IPS-15b (cell line): ENCODE results near the gene AATF.

Experiments
- H3K27me3 ChIP-seq: one replicate; pipeline ENCODE4 v1.6.1; 2013; ENCODE audit warnings: low read length; ENCODE audit not compliant: control insufficient read depth, insufficient read depth
- H3K36me3 ChIP-seq: one replicate; pipeline ENCODE4 v1.6.1; 2013; ENCODE audit warnings: low read length; ENCODE audit not compliant: control insufficient read depth, insufficient read depth
- H3K4me1 ChIP-seq: one replicate; pipeline ENCODE4 v1.6.1; 2013; ENCODE audit warnings: mild to moderate bottlenecking, low read length; ENCODE audit not compliant: control insufficient read depth, insufficient read depth
- H3K4me3 ChIP-seq: one replicate; pipeline ENCODE4 v1.5.1; 2013; ENCODE audit warnings: low read depth, low read length
- H3K9ac ChIP-seq: one replicate; pipeline ENCODE4 v1.6.1; 2013; ENCODE audit warnings: low read depth, mild to moderate bottlenecking, low read length
- H3K9me3 ChIP-seq: one replicate; pipeline ENCODE4 v1.6.1; 2013; ENCODE audit warnings: mild to moderate bottlenecking, low read length; ENCODE audit not compliant: control insufficient read depth, insufficient read depth

The AATF gene

DNA sequence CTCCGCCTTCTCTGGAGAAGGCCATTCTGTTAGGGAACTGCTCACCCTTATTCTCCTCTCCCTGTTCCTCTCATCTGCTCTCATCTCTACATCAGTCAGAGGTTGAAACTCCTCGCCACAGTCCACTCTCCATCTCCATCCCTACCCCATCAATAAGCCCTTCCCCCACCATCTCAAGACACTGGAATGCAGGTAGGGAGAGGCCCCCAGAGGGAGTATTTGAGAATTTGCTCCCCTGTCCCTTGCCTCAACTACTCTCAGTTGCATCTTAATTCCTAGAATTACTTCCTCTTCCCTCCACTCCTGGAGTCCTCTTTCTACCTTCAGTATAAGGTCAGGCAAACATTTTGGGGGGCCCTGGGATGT is 2.0 kb upstream of the AATF start:
- Histone ChIP-seq H3K9me3 (no peaks in the 10 kb centered on the region), H3K36me3 (no peaks in the 10 kb centered on the region), H3K9ac (no peak overlapping the region), H3K27me3 (peaks cover 74% of the 10 kb centered on the region), H3K4me3 (peak overlapping the region; percentile 6), H3K4me1 (peaks cover 14% of the 10 kb centered on the region)

DNA sequence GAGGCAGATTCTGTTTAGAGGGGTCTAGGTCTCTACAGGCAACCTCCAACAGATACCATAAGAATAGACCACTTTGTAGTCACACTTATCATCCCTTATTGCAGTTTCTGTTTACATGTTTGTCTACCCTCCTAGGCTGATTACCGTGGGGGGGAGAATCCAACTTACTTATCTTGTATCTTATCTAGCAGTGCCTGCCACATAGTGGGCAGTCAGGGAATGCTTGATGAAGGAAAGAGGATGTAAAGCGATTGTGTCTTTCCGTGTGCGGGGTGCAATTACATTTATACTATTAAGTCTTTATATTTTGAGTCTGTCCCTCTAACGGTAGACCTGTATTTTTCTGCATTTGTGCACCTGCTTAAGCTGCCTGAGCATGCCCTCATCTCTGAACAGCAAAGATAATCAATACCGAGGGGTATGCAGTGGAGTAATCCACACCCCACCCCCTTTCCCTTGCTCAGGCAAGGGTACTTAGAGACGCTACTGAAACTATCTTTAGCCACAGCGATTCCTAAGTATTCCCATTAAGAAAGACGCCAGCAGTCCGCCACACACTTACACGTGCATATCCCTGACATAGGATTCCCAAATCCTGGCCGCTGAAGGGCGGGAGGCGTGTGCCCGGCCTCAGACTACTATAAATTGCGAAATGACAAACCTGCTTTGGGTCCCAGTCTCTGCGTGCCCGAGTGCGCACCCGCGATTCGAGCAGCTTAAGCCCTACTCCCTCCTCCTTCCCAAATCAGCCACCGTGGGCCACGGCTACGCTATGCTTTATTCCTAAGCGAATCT is 635 bp upstream of the AATF start:
- Histone ChIP-seq H3K9me3 (no peaks in the 10 kb centered on the region), H3K9ac (no peak overlapping the region)

DNA sequence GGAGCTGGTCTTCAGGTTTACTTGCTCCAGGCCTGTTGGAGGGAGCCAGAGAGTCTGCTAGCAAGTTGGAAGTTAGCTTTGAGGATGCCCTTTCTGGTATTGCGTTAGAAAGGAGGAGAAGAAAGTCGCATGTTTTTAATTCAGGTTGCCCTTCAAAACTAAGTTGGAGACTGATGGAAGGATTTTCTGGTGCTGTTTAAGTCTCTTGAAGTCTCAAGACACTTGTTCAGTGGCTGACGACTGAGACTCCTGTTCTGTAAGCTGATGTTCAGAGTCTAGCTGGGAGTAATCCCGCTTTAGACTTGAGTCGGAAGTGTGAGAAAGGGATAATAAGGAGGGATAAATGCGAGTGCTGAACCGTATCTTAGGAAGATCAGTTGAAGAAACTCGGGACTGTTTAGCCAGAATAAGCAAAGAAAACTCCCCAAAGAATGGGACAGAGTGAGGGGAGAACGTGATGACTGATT is 740 bp downstream of the AATF start:
- Histone ChIP-seq H3K36me3 (peaks cover 7% of the 10 kb centered on the region), H3K4me1 (peaks cover 14% of the 10 kb centered on the region), H3K9ac (peak overlapping the region; percentile 77), H3K9me3 (no peaks in the 10 kb centered on the region), H3K27me3 (peaks cover 47% of the 10 kb centered on the region), H3K4me3 (peak overlapping the region; percentile 89)

More for the DNA sequence above, 635 bp upstream of the AATF start:
- H3K36me3 ChIP-seq, result peaks cover 5% of the 10 kb centered on the region
- H3K4me1 ChIP-seq, result peaks cover 14% of the 10 kb centered on the region
- H3K27me3 ChIP-seq, result peaks cover 60% of the 10 kb centered on the region
- peak overlapping the region; percentile 89 for H3K4me3 ChIP-seq

DNA sequence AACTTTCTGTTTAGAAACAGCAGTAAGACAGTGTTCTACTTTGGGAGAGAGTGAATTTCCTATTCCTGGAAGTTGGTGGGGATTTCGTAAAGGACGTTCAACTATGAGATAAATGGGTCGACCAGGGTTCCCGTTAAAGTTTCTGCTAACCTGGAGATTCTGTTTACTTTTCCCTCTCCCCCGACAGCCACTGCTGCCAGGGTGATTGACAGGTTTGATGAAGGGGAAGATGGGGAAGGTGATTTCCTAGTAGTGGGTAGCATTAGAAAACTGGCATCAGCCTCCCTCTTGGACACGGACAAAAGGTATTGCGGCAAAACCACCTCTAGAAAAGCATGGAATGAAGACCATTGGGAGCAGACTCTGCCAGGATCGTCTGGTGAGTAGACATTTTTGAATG is 1.3 kb downstream of the AATF start:
- H3K27me3 ChIP-seq, result peaks cover 41% of the 10 kb centered on the region
- H3K36me3 ChIP-seq, result peaks cover 8% of the 10 kb centered on the region
- H3K9me3 ChIP-seq, result no peaks in the 10 kb centered on the region
- no peak overlapping the region for H3K9ac ChIP-seq
- H3K4me1 ChIP-seq, result peaks cover 14% of the 10 kb centered on the region
- peak overlapping the region; percentile 89 for H3K4me3 ChIP-seq

DNA sequence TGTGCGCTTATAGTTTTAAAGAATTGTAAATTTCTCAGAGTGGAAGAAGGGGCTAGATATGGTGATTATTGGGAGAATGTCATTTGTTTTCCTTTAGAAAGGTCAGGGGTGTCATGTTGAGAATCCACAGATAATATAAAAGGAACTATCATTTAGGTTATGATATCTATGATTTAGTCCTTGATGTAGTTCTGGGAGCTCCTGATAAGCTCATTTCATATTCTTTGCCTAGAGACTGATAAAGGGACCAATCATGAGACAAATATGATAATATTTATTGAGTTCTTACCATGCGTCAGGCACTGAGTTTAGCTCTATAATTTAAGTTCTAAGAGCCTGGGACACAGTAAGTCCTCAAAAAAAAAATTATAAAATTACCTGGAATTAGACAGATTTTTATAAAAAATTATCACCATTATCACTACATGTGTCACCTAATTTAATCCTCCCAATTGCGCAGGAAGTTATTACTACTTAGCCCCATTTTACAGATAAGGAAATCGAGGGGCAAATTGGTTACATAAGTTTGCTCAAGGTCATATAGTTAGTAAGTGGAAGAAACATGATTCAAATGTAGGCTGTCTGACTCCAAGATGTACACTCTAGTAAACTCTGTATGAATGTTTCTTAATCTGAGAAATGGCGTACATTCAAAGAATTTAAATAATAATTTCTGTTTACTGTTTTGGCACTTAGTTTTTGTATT is 2.5 kb downstream of the AATF start:
- H3K4me3 ChIP-seq, result no peak overlapping the region

DNA sequence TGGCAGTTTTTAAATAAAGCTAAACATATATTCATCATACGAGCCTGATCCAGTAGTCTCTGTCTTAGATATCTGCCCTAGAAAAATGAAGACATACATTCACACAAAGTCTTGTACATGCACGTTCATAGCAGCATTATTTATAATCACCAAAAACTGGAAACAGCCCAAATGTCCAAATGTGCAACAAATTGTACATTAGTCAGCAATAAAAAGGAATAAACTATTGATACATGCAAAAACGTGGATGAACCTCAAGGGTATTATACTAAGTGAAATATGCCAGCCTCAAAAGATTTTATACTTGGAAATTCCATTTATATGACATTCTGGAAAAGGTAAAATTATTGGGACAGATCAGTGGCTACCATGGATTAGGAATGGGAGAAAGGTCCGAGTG is 22.8 kb downstream of the AATF start:
- H3K9ac ChIP-seq, result no peak overlapping the region
- H3K27me3 ChIP-seq, result no peaks in the 10 kb centered on the region
- H3K9me3 ChIP-seq, result no peaks in the 10 kb centered on the region
- peaks cover 5% of the 10 kb centered on the region for H3K4me1 ChIP-seq
- H3K36me3 ChIP-seq, result no peaks in the 10 kb centered on the region
- no peak overlapping the region for H3K4me3 ChIP-seq

More for the DNA sequence above, 2.5 kb downstream of the AATF start:
- Histone ChIP-seq H3K36me3 (peaks cover 11% of the 10 kb centered on the region), H3K27me3 (peaks cover 29% of the 10 kb centered on the region), H3K9ac (no peak overlapping the region), H3K4me1 (peaks cover 10% of the 10 kb centered on the region), H3K9me3 (no peaks in the 10 kb centered on the region)

DNA sequence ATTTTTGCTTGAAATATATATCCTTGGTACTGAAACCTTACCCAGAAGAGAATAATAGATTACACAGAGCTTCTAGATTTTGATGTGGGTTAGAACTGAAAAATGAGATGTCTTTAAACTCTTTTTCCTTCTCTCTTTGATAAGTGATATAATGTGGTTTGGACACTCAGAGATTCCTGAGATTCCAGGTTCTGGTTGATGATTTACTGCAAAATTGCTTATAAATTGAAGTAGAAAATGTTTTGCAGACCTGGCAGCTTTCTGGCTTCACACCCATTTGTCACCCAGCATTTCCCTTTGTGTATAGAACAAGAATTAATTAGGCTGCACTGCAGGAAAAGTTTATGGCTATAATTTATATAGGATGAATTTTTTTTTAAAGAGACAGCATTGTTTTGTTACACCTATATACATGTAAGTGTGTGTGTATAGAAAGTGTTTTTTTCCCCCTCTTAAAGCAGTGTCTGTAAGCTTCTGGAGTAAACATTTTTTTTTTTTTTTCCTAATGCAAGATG is 23.5 kb downstream of the AATF start:
- H3K27me3 ChIP-seq, result no peaks in the 10 kb centered on the region
- no peak overlapping the region for H3K9ac ChIP-seq
- H3K9me3 ChIP-seq, result no peaks in the 10 kb centered on the region
- no peaks in the 10 kb centered on the region for H3K36me3 ChIP-seq
- peaks cover 5% of the 10 kb centered on the region for H3K4me1 ChIP-seq
- no peak overlapping the region for H3K4me3 ChIP-seq

DNA sequence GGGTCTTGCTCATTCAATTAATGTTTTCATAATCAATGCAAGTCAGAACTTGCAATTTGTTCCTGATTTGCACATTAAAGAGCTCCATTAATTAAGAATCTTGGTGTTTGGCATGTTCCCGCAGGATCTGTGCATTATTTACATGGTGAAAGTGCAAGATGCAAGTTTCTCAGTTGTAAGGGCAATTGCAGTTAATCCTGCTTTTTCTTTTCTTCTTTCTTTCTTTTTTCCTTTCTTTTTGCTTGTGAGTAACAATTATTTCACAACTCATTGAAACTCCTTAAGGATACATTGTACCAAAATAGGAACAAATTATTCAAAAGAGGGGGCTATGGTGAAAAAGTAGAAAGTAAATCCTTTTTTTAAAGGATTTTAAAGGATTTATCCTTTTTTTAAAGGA is 24.2 kb downstream of the AATF start:
- no peaks in the 10 kb centered on the region for H3K36me3 ChIP-seq
- H3K9me3 ChIP-seq, result no peaks in the 10 kb centered on the region
- no peak overlapping the region for H3K9ac ChIP-seq
- H3K4me1 ChIP-seq, result peaks cover 5% of the 10 kb centered on the region
- H3K27me3 ChIP-seq, result no peaks in the 10 kb centered on the region
- no peak overlapping the region for H3K4me3 ChIP-seq

DNA sequence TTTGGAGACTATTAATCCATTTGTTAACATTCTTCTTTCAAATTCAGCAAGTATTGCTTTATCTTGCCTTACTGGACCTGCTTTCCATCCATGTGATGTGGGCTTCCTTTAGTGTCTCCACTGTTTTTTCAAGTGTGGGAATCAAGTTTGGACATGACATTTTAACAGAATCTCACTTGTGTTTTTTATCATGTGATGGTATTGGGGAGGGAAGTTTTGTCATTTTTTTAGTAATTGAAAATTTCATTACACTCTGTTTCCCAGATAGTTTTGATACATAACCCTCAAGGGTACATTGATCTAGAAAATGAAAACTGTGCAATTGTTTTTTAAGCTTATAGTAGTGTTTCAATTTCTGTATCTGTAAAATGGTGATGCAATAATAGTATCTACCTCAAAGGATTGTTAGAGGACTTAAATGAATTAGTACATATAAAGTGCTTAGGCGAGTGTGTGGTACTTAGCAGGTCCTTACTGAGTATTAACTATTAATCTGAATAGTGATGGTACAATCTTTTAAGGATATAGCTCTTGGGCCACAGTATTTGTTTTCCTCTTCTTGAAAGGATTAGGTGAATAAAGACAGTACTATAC is 27.3 kb downstream of the AATF start:
- no peaks in the 10 kb centered on the region for H3K36me3 ChIP-seq
- H3K4me1 ChIP-seq, result peaks cover 7% of the 10 kb centered on the region
- H3K9ac ChIP-seq, result no peak overlapping the region
- no peaks in the 10 kb centered on the region for H3K9me3 ChIP-seq
- H3K27me3 ChIP-seq, result no peaks in the 10 kb centered on the region
- H3K4me3 ChIP-seq, result no peak overlapping the region

DNA sequence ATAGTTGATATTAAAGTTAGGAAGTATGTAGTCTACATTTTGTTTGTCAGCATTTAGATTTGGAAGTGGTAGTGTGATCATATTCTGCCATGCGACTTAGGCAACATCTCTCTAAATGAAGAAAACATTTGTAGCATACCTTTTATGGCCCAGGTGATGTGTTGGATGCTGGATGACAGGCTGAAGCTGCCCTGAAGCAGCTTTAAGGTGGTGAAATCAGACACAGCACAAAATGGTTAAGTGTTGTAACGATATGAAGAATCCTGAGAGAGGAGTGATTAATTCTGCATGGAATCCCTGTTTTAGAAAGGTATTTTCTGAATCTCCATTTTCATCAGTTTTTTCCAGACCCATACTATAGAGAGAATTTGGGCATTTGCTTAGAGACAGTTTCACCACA is 28.3 kb downstream of the AATF start:
- H3K4me1 ChIP-seq, result peaks cover 7% of the 10 kb centered on the region

DNA sequence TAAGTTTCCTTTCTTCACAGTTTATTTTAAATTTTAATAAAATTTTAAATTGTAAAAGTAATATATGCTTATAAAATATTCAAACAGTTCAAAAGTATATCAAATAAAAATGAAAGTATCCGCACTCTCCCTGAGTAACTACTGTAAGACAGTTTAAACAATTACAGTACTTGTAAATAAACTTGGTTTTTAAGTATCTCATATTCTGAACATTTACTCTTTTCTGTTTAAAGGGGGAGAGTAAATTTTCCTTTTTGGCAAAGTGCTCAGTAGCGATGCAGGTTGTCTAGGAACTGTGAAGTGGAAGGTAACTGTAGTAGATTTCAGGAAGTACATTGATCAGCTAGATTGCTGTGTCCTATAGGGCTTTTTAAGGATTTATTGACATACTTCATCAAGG is 28.8 kb downstream of the AATF start:
- Histone ChIP-seq H3K9me3 (no peaks in the 10 kb centered on the region), H3K36me3 (no peaks in the 10 kb centered on the region), H3K9ac (no peak overlapping the region), H3K4me1 (peaks cover 7% of the 10 kb centered on the region), H3K27me3 (no peaks in the 10 kb centered on the region), H3K4me3 (no peak overlapping the region)

More for the DNA sequence above, 28.3 kb downstream of the AATF start:
- Histone ChIP-seq H3K9ac (no peak overlapping the region), H3K4me3 (no peak overlapping the region), H3K27me3 (no peaks in the 10 kb centered on the region), H3K9me3 (no peaks in the 10 kb centered on the region), H3K36me3 (no peaks in the 10 kb centered on the region)
